Activated CD4-positive, CD25-positive, alpha-beta regulatory T cell treated with anti-CD3 and anti-CD28 coated beads, Interleukin-2, amount 50 U/mL, for 16 hours (primary cell): ENCODE measurements around the gene SOX10.

ENCODE experiments used
- DNase-seq: peaks from one replicate; pipeline ENCODE4 v3.0.0-alpha.2; 2020; ENCODE audit warnings: low read depth, low spot score

Gene SOX10

DNA sequence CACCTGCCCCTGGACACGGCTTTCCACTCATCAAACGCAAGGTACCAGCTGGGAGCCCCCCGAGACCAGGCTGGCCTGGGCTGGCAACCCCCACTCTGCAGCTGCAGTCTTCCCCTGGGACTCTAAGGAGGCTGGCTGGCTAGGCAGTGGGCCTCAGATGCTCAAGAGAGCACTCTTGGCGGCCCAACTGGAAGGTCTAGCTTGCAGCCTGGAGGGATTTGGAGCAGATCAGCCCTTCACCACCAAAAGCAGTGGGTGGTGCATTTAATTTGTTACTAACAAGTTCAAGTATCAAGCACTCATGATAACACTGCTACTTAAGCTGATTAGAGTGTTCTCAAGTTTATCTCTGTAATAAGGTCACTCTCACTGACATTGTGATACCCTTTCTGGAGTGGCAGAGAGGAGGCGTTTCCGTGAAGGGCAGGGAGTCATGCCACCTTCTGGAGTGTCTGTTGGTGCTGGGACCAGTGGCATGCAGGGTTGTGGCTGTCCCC, 52.4 kb downstream of the SOX10 start:
- no peak for DNase-seq

DNA sequence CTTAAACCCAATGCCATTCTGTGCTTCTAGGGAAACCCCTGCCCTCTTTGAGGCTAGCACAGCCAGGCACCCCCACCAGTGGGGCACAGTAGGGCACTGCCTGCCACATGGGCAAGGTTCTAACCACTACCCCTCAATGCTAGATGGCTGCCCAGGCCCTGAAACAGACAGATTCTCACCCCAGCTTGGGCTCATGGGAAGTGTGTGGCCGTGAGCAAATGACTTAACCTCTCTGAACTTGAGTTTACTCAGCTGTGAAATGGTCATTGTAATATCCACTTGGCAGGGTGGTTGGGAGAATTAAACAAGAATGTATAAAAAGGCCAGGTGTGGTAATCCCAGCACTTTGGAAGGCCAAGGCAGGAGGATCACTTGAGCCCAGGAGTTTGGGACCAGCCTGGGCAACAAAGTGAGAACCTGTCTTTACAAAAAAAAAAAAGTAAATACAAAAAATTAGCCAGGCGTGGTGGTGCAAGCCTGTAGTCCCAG, 53.4 kb downstream of the SOX10 start:
- DNase-seq, result no peak

DNA sequence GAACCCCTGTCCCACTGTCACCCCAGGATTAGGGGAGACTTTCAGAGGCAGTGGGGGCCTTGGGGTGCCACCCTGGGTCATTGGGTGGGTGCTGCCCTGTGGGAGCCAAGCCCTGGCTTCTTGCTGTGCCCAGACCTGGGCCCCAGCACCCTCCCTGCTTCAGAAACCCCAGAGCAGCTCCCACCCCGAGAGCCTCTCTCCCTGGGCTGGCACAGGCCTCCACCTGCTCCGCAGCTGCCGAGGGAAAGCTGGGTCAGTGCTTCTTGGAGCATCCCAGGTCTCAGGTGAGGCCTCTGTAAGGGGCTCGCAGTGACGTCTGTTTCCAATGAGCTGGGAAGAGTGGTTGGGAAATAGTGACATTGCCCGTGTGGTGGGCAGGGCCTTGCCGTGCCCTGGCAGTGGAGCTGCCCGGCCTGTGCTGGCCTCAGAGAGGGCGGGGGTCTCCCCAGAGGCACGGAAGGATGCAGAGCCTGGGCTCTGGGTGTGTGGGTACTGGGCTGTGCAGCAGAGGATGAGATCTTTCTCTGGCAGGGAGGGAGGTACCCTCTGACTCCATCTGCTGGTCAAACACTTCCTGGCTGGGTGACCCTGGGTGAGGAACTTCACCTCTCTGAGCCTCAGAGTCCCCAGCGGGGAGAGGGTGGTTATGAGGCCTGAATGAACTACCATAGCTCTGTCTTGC, 53.9 kb downstream of the SOX10 start:
- no peak for DNase-seq

DNA sequence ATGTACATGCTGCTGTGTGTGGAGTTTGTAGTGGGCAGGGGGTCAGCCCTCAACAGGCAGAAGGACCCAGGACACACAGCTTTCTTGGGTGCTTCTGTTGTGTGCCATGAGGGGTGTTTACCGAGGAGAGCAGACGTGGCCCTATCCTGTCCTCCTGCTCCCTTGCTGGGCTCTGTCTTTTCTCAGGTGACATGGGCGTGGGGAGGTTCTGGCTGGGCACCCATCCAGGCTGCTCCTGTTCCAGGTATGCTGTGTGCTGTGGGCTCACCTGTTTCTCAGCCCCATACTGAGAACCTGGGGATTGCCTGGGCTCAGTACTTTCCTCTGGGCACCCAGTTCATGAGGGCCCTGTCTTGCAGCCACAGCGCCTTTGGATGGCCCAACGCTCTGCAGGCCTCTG, 55.0 kb downstream of the SOX10 start:
- no peak for DNase-seq

DNA sequence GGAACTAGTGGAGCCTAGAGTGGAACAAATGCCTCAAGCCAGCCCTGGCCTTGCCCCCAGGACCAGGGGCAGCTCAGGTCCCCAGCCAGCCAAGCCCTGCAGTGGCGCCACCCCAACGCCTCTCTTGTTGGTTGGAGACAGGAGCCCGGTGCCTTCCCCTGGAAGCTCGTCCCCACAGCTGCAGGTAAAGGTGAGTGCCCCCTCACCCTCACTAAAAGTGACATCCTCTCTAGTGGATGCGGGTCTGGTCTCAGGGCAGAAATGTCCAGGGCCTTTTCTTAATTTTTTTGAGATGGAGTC, 56.8 kb downstream of the SOX10 start:
- DNase-seq, result no peak

DNA sequence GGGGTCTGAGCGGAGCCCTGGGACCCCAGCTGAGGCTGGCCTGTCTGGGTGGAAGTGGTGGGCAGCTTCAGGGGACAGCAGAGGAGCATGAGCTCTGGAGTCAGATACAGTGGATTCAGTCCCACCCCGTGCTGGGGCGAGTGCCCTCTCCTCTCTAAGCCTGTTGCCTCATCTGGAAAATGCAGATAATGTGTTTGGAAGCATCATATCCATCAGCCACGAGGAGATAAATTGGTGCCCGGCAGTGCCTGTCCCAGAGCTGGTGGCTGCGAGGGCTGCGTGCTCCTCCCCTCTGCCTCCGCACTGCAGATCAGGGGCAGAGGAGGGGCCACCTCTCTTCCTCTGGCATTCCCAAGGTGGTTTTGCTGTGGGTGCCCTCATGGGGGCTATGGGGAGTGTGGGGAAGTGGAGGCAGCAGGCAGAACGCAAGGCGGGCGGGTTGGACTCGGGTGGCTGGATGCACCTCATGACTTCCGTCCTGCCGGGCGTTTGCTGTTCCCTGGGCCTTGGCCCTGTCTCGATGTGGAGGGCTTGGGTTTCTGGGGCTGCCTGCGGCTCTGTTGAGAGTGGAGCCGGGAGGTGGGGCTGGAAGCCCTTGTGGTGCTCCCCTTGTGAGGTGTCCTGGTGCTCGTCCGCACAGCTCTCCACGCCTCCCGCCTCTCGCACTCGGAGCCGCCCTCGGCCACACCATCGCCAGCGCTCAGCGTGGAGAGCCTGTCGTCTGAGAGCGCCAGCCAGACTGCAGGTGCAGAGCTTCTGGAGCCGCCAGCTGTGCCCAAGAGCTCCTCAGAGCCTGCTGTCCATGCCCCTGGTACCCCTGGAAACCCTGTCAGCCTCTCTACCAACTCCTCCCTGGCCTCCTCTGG, 57.4 kb downstream of the SOX10 start:
- DNase-seq, result no peak

DNA sequence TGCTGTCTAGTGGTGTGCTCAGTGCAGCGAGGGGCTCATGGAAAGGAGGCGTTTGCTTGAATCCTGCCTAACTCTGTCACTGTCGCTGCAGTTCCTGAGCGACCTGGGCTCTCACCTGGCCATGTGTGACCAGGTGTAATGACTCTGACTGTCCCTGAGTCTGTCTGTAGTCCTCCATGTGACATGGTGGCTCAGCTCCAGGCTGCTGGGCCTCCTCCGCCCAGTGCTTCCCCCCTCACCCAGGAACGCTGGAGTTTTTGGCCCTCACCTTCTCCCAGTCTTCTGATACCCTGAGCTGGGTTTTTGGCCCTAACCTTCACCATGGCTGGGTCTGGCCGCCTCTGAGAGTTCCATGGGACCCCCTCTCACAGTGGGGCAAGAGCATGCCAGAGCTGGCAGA, 58.0 kb downstream of the SOX10 start:
- DNase-seq, result no peak

DNA sequence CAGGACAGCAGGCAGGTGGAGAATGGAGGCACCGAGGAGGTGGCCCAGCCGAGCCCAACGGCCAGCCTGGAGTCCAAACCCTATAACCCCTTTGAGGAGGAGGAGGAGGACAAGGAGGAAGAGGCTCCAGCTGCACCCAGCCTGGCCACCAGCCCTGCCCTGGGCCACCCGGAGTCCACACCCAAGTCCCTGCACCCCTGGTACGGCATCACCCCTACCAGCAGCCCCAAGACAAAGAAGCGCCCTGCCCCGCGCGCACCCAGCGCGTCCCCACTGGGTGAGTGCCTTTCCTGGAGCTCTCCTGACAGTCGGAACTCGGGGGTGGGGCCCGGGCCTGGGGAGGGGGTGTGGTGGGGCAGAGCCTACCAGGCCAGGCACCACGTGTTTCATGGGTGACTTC, 58.6 kb downstream of the SOX10 start:
- no peak for DNase-seq

DNA sequence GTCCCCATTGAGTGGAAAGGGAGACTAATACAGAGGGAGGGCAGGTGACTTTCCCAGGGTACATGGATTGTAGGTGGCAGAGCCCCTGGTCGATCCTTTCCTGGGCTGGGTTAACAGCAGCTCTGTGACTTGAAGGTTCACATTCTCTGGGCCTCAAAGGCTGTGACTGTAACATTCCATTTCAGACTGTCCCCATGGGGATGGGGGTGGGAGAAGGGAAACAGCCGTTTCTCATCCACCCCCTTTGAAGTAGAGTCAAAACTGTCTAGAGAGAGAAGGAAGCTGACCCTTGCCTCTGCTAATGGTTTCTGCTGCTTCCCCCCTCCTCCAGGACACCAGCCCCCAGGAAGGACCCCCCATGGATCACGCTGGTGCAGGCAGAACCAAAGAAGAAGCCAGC, 59.0 kb downstream of the SOX10 start:
- DNase-seq, result no peak

DNA sequence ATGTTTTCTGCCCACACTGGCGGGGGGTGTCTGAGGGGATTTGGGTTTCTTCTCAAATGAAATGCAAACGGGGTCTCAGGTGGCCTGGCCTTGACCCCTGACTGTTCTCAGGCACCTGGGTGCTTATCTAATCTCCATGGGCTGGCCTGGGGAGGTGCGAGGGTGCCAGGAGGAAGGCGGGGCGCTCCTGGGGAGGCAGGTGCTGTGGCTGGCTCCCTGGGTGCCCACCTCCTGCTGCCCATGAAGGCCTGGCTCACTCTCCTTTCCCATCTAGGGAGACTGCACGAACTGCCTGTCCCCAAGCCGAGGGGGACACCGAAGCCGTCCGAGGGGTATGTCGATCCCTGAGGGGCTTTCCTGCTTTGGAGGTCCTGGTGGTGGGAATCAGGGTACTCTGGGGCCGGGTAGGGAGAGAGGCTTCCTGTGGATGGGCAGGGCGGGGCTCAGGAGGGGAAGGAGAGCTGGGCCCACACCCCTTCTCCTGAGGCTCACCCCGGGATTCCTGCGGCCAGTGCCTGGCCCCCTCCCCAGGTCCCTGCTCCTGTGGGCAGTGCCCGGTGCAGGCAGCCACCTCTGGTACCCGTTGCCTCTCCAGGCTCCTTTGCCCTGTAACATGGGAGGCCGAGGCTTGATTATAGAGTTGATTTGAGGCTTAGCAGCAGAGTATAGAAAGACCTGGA, 59.8 kb downstream of the SOX10 start:
- DNase-seq, result no peak

DNA sequence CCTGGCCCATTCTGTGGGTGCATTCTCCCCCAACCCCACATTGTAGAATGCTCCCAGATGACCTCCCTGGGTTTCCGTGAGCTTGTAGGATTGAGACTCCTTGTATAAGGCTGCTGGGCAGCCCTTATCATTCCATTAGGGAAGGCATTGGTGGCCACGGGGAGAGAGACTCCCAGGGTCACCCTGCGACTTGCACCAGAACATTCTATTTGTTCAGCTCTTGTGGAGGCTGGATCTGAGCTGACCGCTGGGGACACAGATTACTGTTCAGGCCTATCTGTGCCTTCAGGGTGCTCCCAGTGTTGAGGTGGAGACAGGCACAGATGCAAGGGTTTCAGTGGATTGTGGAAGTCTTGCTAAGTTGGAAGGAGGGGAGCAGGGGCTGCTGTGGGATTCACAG, 60.4 kb downstream of the SOX10 start:
- DNase-seq, result no peak
